ENCODE data around the gene DHCR24.

GRCh38 chr1:54848134-54848948, 38.7 kb downstream of the DHCR24 start:
- TF ChIP-seq TAF1 (IDR thresholded peaks at IDR 0.05; ENCODE audit: borderline replicate concordance, insufficient read depth, low read length) (no peak), REST (IDR thresholded peaks at IDR 0.05; ENCODE audit: insufficient read depth in 1 of 2, low read depth in 2 of 2, low read length in 2 of 2) (no peak)

Data from PFSK-1 (cell line).